GM21576 (cell line): ENCODE results near the gene CD52.
"Not testable (repeated sequence)": the region's sequence is repeated elsewhere in the genome, so short reads cannot be mapped to it uniquely, and the experiment has no call there.

Experiments
- ATAC-seq: cut with Tn5 transposase; IDR thresholded peaks from one replicate; pipeline ENCODE4 v1.9.1; 2021; ENCODE audit warnings: mild to moderate bottlenecking, moderate library complexity; ENCODE audit not compliant: unreplicated experiment

Gene CD52

GRCh38 chr1:26297791-26298124 is 20.0 kb upstream of the CD52 start:
- ATAC-seq: no peak

GRCh38 chr1:26300578-26301275 is 17.0 kb upstream of the CD52 start:
- no peak for ATAC-seq

GRCh38 chr1:26302733-26303405 is 14.9 kb upstream of the CD52 start:
- ATAC-seq: no peak

GRCh38 chr1:26305667-26306289 is 12.0 kb upstream of the CD52 start:
- ATAC-seq: no peak

- peak; percentile 99 for ATAC-seq
These were observed 11.2 kb upstream of the CD52 start, which contains the start of gene UBXN11 for GRCh38 chr1:26306290-26307229. Gene UBXN11, minus strand, starts transcription at chr1:26306636. Its CDS starts 3,753 bp downstream, at chr1:26302883.

- no peak for ATAC-seq
These were observed 10.4 kb upstream of the CD52 start for GRCh38 chr1:26307363-26307781.

- ATAC-seq: not testable (repeated sequence)
These were observed 9.5 kb upstream of the CD52 start for GRCh38 chr1:26307966-26308899.

GRCh38 chr1:26314501-26314900 is 3.3 kb upstream of the CD52 start:
- no peak for ATAC-seq

- ATAC-seq: no peak
These were observed 1.6 kb upstream of the CD52 start for GRCh38 chr1:26315874-26316850.

GRCh38 chr1:26317146-26317545 is 612 bp upstream of the CD52 start:
- no peak for ATAC-seq

- no peak for ATAC-seq
These were observed 743 bp downstream of the CD52 start for GRCh38 chr1:26318338-26319064.

- no peak for ATAC-seq
These were observed 3.1 kb downstream of the CD52 start for GRCh38 chr1:26320896-26321295.

- peak; percentile 33 for ATAC-seq
These were observed 3.7 kb downstream of the CD52 start for GRCh38 chr1:26321315-26322041.

- no peak for ATAC-seq
These were observed 4.2 kb downstream of the CD52 start for GRCh38 chr1:26322042-26322331.

GRCh38 chr1:26323382-26323781 is 5.6 kb downstream of the CD52 start:
- ATAC-seq: no peak

GRCh38 chr1:26324550-26324949 is 6.8 kb downstream of the CD52 start:
- no peak for ATAC-seq

- no peak for ATAC-seq
These were observed 10.2 kb downstream of the CD52 start for GRCh38 chr1:26327956-26328362.

- ATAC-seq: no peak
These were observed 10.8 kb downstream of the CD52 start for GRCh38 chr1:26328597-26328996.
